Measurements from ENCODE around the gene RRAGC.

GRCh38 chr1:38896169-38896568, 36.6 kb upstream of the RRAGC start:
- TF ChIP-seq CTCF (IDR thresholded peaks at IDR 0.05) (no peak), POLR2AphosphoS5 (IDR thresholded peaks at IDR 0.05) (no peak), EP300 (IDR thresholded peaks at IDR 0.05) (no peak), POLR2A (IDR thresholded peaks at IDR 0.05) (no peak)

All from suprapubic skin (tissue), 4 donors.